ENCODE measurements around the gene LRRIQ1.

DNA sequence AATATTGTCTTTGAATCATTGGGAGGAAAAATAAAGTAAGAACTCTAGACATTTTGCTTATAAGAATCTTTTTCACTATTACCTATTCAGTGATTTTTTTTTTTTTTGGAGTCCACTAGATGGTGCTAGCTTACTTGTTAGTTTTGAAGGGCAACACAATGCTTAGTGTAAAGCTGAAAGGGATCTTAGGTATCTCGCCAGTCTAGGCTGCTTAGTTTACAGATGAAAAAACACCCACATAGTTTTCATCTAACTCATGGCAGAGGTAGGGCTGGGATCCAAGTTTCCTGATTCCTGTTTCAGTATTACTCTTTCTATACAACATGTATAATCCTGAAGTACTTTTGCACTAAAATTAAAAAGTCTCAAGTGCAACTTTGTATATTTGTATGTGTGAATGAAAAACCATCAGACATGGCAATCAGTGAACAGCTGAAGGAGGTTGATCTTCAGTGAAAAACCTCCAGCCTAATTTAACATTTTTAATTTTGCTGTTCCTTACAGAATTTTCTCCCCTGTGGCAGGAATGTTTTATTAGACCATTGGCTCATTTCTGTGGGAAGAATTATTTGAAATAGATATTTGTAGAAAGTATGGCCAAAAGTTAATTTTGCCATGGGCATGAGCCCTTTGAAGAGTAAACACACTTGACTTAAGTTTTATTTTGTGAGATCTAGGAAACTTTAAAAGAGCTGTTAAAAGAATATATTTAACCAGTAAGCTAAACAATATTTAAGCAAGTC is 40.7 kb downstream of the LRRIQ1 start:
- TF ChIP-seq, protein P1, sequence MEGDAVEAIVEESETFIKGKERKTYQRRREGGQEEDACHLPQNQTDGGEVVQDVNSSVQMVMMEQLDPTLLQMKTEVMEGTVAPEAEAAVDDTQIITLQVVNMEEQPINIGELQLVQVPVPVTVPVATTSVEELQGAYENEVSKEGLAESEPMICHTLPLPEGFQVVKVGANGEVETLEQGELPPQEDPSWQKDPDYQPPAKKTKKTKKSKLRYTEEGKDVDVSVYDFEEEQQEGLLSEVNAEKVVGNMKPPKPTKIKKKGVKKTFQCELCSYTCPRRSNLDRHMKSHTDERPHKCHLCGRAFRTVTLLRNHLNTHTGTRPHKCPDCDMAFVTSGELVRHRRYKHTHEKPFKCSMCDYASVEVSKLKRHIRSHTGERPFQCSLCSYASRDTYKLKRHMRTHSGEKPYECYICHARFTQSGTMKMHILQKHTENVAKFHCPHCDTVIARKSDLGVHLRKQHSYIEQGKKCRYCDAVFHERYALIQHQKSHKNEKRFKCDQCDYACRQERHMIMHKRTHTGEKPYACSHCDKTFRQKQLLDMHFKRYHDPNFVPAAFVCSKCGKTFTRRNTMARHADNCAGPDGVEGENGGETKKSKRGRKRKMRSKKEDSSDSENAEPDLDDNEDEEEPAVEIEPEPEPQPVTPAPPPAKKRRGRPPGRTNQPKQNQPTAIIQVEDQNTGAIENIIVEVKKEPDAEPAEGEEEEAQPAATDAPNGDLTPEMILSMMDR (IDR thresholded peaks at IDR 0.05; ENCODE audit: low read length): peak; percentile 58; the same call in 1 of the 2 replicates
- TF ChIP-seq EZH2 (IDR thresholded peaks at IDR 0.05; ENCODE audit: borderline replicate concordance, low read length): no peak
